Chondrocyte (in vitro differentiated cells): ENCODE data around the gene RAPGEF3. TPM values are rescaled to one million over a fixed set of nuclear protein-coding genes. Genes with fewer than 3 reads are reported as not detected.
A peak's percentile ranks its signal among the peaks of the same experiment; 100 is the strongest.

ENCODE experiments used
- DNase-seq: peaks from one replicate; pipeline ENCODE4 v3.0.0; 2021; ENCODE audit warnings: mixed read lengths, low spot score
- H3K27ac Mint-ChIP-seq: one replicate; pipeline ENCODE4 v1.8.0; 2021; ENCODE audit warnings: mild to moderate bottlenecking, moderate library complexity, mixed read lengths; ENCODE audit not compliant: unreplicated experiment
- H3K27me3 Mint-ChIP-seq: 2 replicates; pipeline ENCODE4 v1.8.0; 2021; ENCODE audit warnings: low read depth, mixed read lengths
- H3K36me3 Mint-ChIP-seq: 2 replicates; pipeline ENCODE4 v1.8.0; 2021; ENCODE audit warnings: low read depth, mixed read lengths
- H3K4me1 Mint-ChIP-seq: 2 replicates; pipeline ENCODE4 v1.8.0; 2021; ENCODE audit warnings: low read depth, mild to moderate bottlenecking, mixed read lengths
- H3K4me3 Mint-ChIP-seq: one replicate; pipeline ENCODE4 v1.8.0; 2021; ENCODE audit warnings: mild to moderate bottlenecking, moderate library complexity, mixed read lengths; ENCODE audit not compliant: unreplicated experiment
- H3K9me3 Mint-ChIP-seq: 2 replicates; pipeline ENCODE4 v1.8.0; 2021; ENCODE audit warnings: low read depth, mixed read lengths
- total RNA-seq: library from RNA; stranded (reverse); gene quantifications from 3 replicates; pipeline ENCODE4 v1.2.1, GENCODE V29; 2021
- TF ChIP-seq, protein P1 (sequence below): fragments of 200-600 bp; sonication (generic); IDR thresholded peaks from 2 replicates; pipeline ENCODE4 v1.5.0; 2021; ENCODE audit warnings: antibody characterized with exemption, mild to moderate bottlenecking, moderate library complexity

RAPGEF3 gene
- total RNA-seq, 1 donor from 2014 or later = 1.3 TPM

GRCh38 chr12:47737936-47738594 is 20.6 kb downstream of the RAPGEF3 start:
- Mint-ChIP-seq H3K9me3 (no peaks in the 10 kb centered on the region), H3K27me3 (peaks cover 6% of the 10 kb centered on the region), H3K4me1 (peaks cover 28% of the 10 kb centered on the region), H3K4me3 (no peak overlapping the region), H3K27ac (no peak overlapping the region), H3K36me3 (no peaks in the 10 kb centered on the region)
- no peak for DNase-seq
- TF ChIP-seq, protein P1, sequence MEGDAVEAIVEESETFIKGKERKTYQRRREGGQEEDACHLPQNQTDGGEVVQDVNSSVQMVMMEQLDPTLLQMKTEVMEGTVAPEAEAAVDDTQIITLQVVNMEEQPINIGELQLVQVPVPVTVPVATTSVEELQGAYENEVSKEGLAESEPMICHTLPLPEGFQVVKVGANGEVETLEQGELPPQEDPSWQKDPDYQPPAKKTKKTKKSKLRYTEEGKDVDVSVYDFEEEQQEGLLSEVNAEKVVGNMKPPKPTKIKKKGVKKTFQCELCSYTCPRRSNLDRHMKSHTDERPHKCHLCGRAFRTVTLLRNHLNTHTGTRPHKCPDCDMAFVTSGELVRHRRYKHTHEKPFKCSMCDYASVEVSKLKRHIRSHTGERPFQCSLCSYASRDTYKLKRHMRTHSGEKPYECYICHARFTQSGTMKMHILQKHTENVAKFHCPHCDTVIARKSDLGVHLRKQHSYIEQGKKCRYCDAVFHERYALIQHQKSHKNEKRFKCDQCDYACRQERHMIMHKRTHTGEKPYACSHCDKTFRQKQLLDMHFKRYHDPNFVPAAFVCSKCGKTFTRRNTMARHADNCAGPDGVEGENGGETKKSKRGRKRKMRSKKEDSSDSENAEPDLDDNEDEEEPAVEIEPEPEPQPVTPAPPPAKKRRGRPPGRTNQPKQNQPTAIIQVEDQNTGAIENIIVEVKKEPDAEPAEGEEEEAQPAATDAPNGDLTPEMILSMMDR = no peak

- peak overlapping the region; percentile 89 for H3K27ac Mint-ChIP-seq
- H3K4me1 Mint-ChIP-seq = peaks cover 28% of the 10 kb centered on the region
- no peaks in the 10 kb centered on the region for H3K36me3 Mint-ChIP-seq
- TF ChIP-seq, protein P1 = peak; percentile 1
- peak overlapping the region; percentile 54 for H3K4me3 Mint-ChIP-seq
- peaks cover 2% of the 10 kb centered on the region for H3K27me3 Mint-ChIP-seq
- no peaks in the 10 kb centered on the region for H3K9me3 Mint-ChIP-seq
- DNase-seq = no peak
These were observed 21.6 kb downstream of the RAPGEF3 start for GRCh38 chr12:47736877-47737676.

- Mint-ChIP-seq H3K4me1 (peaks cover 23% of the 10 kb centered on the region), H3K27ac (no peak overlapping the region), H3K36me3 (no peaks in the 10 kb centered on the region), H3K9me3 (no peaks in the 10 kb centered on the region), H3K4me3 (no peak overlapping the region), H3K27me3 (peaks cover 2% of the 10 kb centered on the region)
- DNase-seq = no peak
- TF ChIP-seq, protein P1 = no peak
These were observed 22.5 kb downstream of the RAPGEF3 start for GRCh38 chr12:47736216-47736615.

DNA sequence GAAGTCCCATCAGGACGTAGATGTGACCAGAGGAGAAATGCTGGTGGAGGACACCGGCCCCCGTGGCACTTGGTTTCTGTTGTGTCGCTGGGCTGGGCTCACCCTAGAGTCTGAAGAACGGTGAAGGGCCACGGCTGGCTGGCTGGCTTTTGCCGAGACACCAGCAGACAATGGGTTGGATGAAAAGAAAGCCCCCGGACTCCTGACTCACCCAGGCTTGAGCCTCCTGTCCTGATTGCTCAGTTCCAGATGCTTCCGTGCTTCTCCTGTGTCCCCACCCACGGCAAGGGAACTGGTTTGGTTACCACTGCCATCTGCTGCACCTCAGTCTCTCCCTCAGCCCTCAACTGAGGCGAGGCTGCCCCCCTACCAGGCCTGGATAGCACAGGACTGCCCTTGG is 23.0 kb downstream of the RAPGEF3 start:
- TF ChIP-seq, protein P1 = no peak
- no peak overlapping the region for H3K4me3 Mint-ChIP-seq
- no peaks in the 10 kb centered on the region for H3K9me3 Mint-ChIP-seq
- no peaks in the 10 kb centered on the region for H3K36me3 Mint-ChIP-seq
- no peak for DNase-seq
- H3K27ac Mint-ChIP-seq = no peak overlapping the region
- peaks cover 20% of the 10 kb centered on the region for H3K4me1 Mint-ChIP-seq
- H3K27me3 Mint-ChIP-seq = peaks cover 2% of the 10 kb centered on the region

DNA sequence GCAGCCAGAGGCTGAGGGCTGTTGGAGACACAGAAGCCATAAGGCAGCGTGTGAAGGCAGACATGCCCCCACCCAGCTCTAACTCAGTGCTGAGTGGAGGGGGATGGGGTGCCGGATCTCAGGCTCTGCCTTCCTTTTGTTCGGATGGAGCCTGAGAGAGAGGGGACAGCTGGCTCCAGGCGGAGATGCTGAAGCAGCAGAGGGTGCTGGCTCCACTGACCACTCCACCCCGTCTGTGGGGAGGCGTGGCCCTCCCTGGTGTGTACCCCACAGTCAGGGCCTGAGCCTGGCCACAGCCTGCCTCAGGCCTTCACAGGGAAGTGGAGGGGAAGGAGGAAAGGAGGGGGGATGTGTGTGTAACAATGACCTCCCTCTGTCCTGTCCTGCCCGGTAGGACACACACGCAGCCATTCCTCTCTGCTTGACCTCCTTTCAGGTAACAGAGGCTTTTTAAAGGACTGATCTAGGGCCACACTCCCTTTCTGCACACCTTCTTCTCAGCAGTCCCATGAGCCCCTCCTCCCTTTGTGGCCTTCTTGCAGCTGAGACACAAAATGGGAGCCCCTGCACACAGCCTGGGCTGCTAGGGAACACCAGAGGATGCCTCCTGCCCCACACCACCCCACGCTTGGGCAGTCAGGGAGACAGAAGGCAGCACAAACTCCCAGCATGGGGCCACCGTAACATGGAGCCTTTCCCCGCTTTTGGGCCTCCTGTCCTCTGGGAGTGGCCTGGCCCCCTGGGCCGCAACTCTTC is 23.8 kb downstream of the RAPGEF3 start:
- Mint-ChIP-seq H3K36me3 (no peaks in the 10 kb centered on the region), H3K4me3 (no peak overlapping the region), H3K27me3 (peaks cover 2% of the 10 kb centered on the region), H3K9me3 (no peaks in the 10 kb centered on the region), H3K4me1 (peaks cover 25% of the 10 kb centered on the region), H3K27ac (no peak overlapping the region)
- TF ChIP-seq, protein P1 = no peak
- no peak for DNase-seq
